ENCODE data around the gene ASAP3.

- no peak for TF ChIP-seq POLR2A (IDR thresholded peaks at IDR 0.05)
- no peak for TF ChIP-seq CTCF (IDR thresholded peaks at IDR 0.05)
Observed at GRCh38 chr1:23475134-23475628, 8.8 kb downstream of the ASAP3 start.
